Measurements from ENCODE around the gene DRAXIN. TPM values are rescaled to one million over a fixed set of nuclear protein-coding genes. Genes with fewer than 3 reads are reported as not detected.

DRAXIN gene
- total RNA-seq, 5 donors from 2014 or later (not counting 1 experiment from before 2014, with no cell fraction given): 0.18 to 2.0 (median 0.23) TPM

GRCh38 chr1:11671544-11672286 is 19.8 kb upstream of the DRAXIN start:
- DNase-seq (no peak), ATAC-seq (replicated peaks in 1 of 4) (no peak)
- ChIA-PET POLR2A (no interaction called here), CTCF (interaction anchor here in 1 of 2 donors (0.5 kb wide), 1 partner anchor 17 kb away, joined by 6 read pairs; the partner anchor contains the start of gene FBXO44)
- Histone ChIP-seq H3K4me3 (ENCODE audit: control insufficient read depth in 1 of 2, extremely low read depth in 1 of 2, low read length in 1 of 2) (no peak overlapping the region), H3K4me1 (ENCODE audit: control insufficient read depth in 1 of 2, extremely low read depth in 1 of 2, insufficient read depth in 2 of 2, low read length in 2 of 2) (no peaks in the 10 kb centered on the region), H3K27me3 (replicated peaks in 1 of 2; ENCODE audit: control insufficient read depth in 2 of 2, extremely low read depth in 1 of 2, insufficient read depth in 2 of 2, low read length in 1 of 2) (no peaks in the 10 kb centered on the region), H3K36me3 (ENCODE audit: control insufficient read depth in 2 of 2, extremely low read depth in 1 of 2, insufficient read depth in 1 of 2, low read length in 1 of 2) (peaks cover 11 to 42% of the 10 kb centered on the region in 2 donors), H3K9me3 (no peaks in the 10 kb centered on the region), H3K27ac (ENCODE audit: low read length) (no peak overlapping the region)
- Mint-ChIP-seq H3K4me1 (no peaks in the 10 kb centered on the region), H3K36me3 (peaks cover 22% of the 10 kb centered on the region), H3K27me3 (no peaks in the 10 kb centered on the region), H3K27ac (no peak overlapping the region), H3K4me3 (no peak overlapping the region), H3K9me3 (no peaks in the 10 kb centered on the region)
- WGBS (ENCODE audit: insufficient coverage): 100% methylated on average over 10 of the region's 14 CpGs

- no peak for DNase-seq
- Histone ChIP-seq H3K4me3 (ENCODE audit: control insufficient read depth in 1 of 2, extremely low read depth in 1 of 2, low read length in 1 of 2) (no peak overlapping the region), H3K9me3 (no peaks in the 10 kb centered on the region), H3K27me3 (replicated peaks in 1 of 2; ENCODE audit: control insufficient read depth in 2 of 2, extremely low read depth in 1 of 2, insufficient read depth in 2 of 2, low read length in 1 of 2) (no peaks in the 10 kb centered on the region), H3K27ac (ENCODE audit: low read length) (no peak overlapping the region), H3K4me1 (ENCODE audit: control insufficient read depth in 1 of 2, extremely low read depth in 1 of 2, insufficient read depth in 2 of 2, low read length in 2 of 2) (no peaks in the 10 kb centered on the region), H3K36me3 (ENCODE audit: control insufficient read depth in 2 of 2, extremely low read depth in 1 of 2, insufficient read depth in 1 of 2, low read length in 1 of 2) (peaks cover 12 to 42% of the 10 kb centered on the region in 2 donors)
- H3K9me3 Mint-ChIP-seq: no peaks in the 10 kb centered on the region
- 97% methylated on average over 12 of the region's 14 CpGs for WGBS (ENCODE audit: insufficient coverage)
- CTCF ChIA-PET: interaction anchor here in 1 of 2 donors (0.5 kb wide), 1 partner anchor 37 kb away, joined by 4 read pairs; no protein-coding TSS in a partner anchor
- no peak for ATAC-seq (replicated peaks in 1 of 4)
- H3K27me3 Mint-ChIP-seq: no peaks in the 10 kb centered on the region
- H3K27ac Mint-ChIP-seq: no peak overlapping the region
- POLR2A ChIA-PET: interaction anchor here in 1 of 2 donors (0.6 kb wide), 1 partner anchor 1723 kb away, joined by 5 read pairs; no protein-coding TSS in a partner anchor
- peaks cover 22% of the 10 kb centered on the region for H3K36me3 Mint-ChIP-seq
- H3K4me1 Mint-ChIP-seq: peaks cover 0 to 4% (median 0%) of the 10 kb centered on the region in 3 donors
- H3K4me3 Mint-ChIP-seq: no peak overlapping the region
Measured at GRCh38 chr1:11673089-11673769, 18.3 kb upstream of the DRAXIN start.

- 100% methylated on average over 10 of the region's 14 CpGs for WGBS (ENCODE audit: insufficient coverage)
- DNase-seq: no peak
Measured at GRCh38 chr1:11674488-11674887, 17.0 kb upstream of the DRAXIN start.

GRCh38 chr1:11675325-11675724 is 16.2 kb upstream of the DRAXIN start:
- no peaks in the 10 kb centered on the region for H3K27me3 ChIP-seq (replicated peaks in 1 of 2; ENCODE audit: control insufficient read depth in 2 of 2, extremely low read depth in 1 of 2, insufficient read depth in 2 of 2, low read length in 1 of 2)
- no peak for DNase-seq
- H3K4me1 ChIP-seq (ENCODE audit: control insufficient read depth in 1 of 2, extremely low read depth in 1 of 2, insufficient read depth in 2 of 2, low read length in 2 of 2): peaks cover 2 to 12% of the 10 kb centered on the region in 2 experiments
- ChIA-PET CTCF (no interaction called here), POLR2A (no interaction called here)
- WGBS (ENCODE audit: insufficient coverage): 70% methylated on average over 2 of the region's 10 CpGs
- H3K36me3 Mint-ChIP-seq: peaks cover 18% of the 10 kb centered on the region
- H3K4me3 Mint-ChIP-seq: no peak overlapping the region
- H3K27ac Mint-ChIP-seq: no peak overlapping the region
- ATAC-seq (replicated peaks in 1 of 4): no peak
- no peaks in the 10 kb centered on the region for H3K9me3 ChIP-seq
- H3K27me3 Mint-ChIP-seq: no peaks in the 10 kb centered on the region
- H3K27ac ChIP-seq (ENCODE audit: low read length): no peak overlapping the region
- no peak overlapping the region for H3K4me3 ChIP-seq (ENCODE audit: control insufficient read depth in 1 of 2, extremely low read depth in 1 of 2, low read length in 1 of 2)
- H3K36me3 ChIP-seq (ENCODE audit: control insufficient read depth in 2 of 2, extremely low read depth in 1 of 2, insufficient read depth in 1 of 2, low read length in 1 of 2): peaks cover 12 to 40% of the 10 kb centered on the region in 2 donors
- no peaks in the 10 kb centered on the region for H3K9me3 Mint-ChIP-seq
- H3K4me1 Mint-ChIP-seq: peaks cover 13 to 15% (median 15%) of the 10 kb centered on the region in 3 donors

More at GRCh38 chr1:11674488-11674887, 17.0 kb upstream of the DRAXIN start:
- Histone ChIP-seq H3K27ac (ENCODE audit: low read length) (no peak overlapping the region), H3K9me3 (no peaks in the 10 kb centered on the region), H3K4me1 (ENCODE audit: control insufficient read depth in 1 of 2, extremely low read depth in 1 of 2, insufficient read depth in 2 of 2, low read length in 2 of 2) (peaks cover 0 to 4% of the 10 kb centered on the region in 2 experiments), H3K4me3 (ENCODE audit: control insufficient read depth in 1 of 2, extremely low read depth in 1 of 2, low read length in 1 of 2) (no peak overlapping the region), H3K36me3 (ENCODE audit: control insufficient read depth in 2 of 2, extremely low read depth in 1 of 2, insufficient read depth in 1 of 2, low read length in 1 of 2) (peaks cover 12 to 42% of the 10 kb centered on the region in 2 donors), H3K27me3 (replicated peaks in 1 of 2; ENCODE audit: control insufficient read depth in 2 of 2, extremely low read depth in 1 of 2, insufficient read depth in 2 of 2, low read length in 1 of 2) (no peaks in the 10 kb centered on the region)
- ChIA-PET CTCF (interaction anchor here in 1 of 2 donors (0.5 kb wide), 1 partner anchor 10 kb away, joined by 4 read pairs; no protein-coding TSS in a partner anchor), POLR2A (no interaction called here)
- ATAC-seq (replicated peaks in 1 of 4): no peak
- Mint-ChIP-seq H3K4me1 (peaks cover 9 to 12% (median 10%) of the 10 kb centered on the region in 3 donors), H3K4me3 (no peak overlapping the region), H3K36me3 (peaks cover 18% of the 10 kb centered on the region), H3K9me3 (no peaks in the 10 kb centered on the region), H3K27me3 (no peaks in the 10 kb centered on the region), H3K27ac (no peak overlapping the region)

- Histone ChIP-seq H3K4me1 (ENCODE audit: control insufficient read depth in 1 of 2, extremely low read depth in 1 of 2, insufficient read depth in 2 of 2, low read length in 2 of 2) (peaks cover 2 to 19% of the 10 kb centered on the region in 2 experiments), H3K4me3 (ENCODE audit: control insufficient read depth in 1 of 2, extremely low read depth in 1 of 2, low read length in 1 of 2) (no peak overlapping the region), H3K36me3 (ENCODE audit: control insufficient read depth in 2 of 2, extremely low read depth in 1 of 2, insufficient read depth in 1 of 2, low read length in 1 of 2) (peaks cover 12 to 35% of the 10 kb centered on the region in 2 donors), H3K9me3 (no peaks in the 10 kb centered on the region), H3K27ac (ENCODE audit: low read length) (no peak overlapping the region), H3K27me3 (replicated peaks in 1 of 2; ENCODE audit: control insufficient read depth in 2 of 2, extremely low read depth in 1 of 2, insufficient read depth in 2 of 2, low read length in 1 of 2) (no peaks in the 10 kb centered on the region)
- Mint-ChIP-seq H3K27ac (no peak overlapping the region), H3K9me3 (no peaks in the 10 kb centered on the region), H3K4me1 (peaks cover 13 to 18% (median 16%) of the 10 kb centered on the region in 3 donors), H3K36me3 (peaks cover 18% of the 10 kb centered on the region), H3K27me3 (no peaks in the 10 kb centered on the region), H3K4me3 (no peak overlapping the region)
- ChIA-PET POLR2A (no interaction called here), CTCF (interaction anchor here in 1 of 2 donors (0.7 kb wide), 1 partner anchor 24 kb away, joined by 3 read pairs; no protein-coding TSS in a partner anchor)
- DNase-seq: no peak
- no peak for ATAC-seq (replicated peaks in 1 of 4)
- WGBS (ENCODE audit: insufficient coverage): 96% methylated on average over 5 of the region's 10 CpGs
Measured at GRCh38 chr1:11676386-11677103, 15.0 kb upstream of the DRAXIN start.

- no peak overlapping the region for H3K27ac ChIP-seq (ENCODE audit: low read length)
- peaks cover 18 to 23% (median 19%) of the 10 kb centered on the region in 3 donors for H3K4me1 Mint-ChIP-seq
- peaks cover 0 to 4% of the 10 kb centered on the region in 2 experiments for H3K27me3 ChIP-seq (replicated peaks in 1 of 2; ENCODE audit: control insufficient read depth in 2 of 2, extremely low read depth in 1 of 2, insufficient read depth in 2 of 2, low read length in 1 of 2)
- WGBS (ENCODE audit: insufficient coverage): no CpG with 5 or more reads among the region's 2 CpGs
- H3K36me3 Mint-ChIP-seq: peaks cover 15% of the 10 kb centered on the region
- ATAC-seq (replicated peaks in 1 of 4): no peak
- CTCF ChIA-PET: no interaction called here
- H3K4me1 ChIP-seq (ENCODE audit: control insufficient read depth in 1 of 2, extremely low read depth in 1 of 2, insufficient read depth in 2 of 2, low read length in 2 of 2): peaks cover 2 to 24% of the 10 kb centered on the region in 2 experiments
- peak overlapping the region in 2 of 3 donors; percentile 16 to 21 for H3K4me3 Mint-ChIP-seq
- no peak overlapping the region for H3K4me3 ChIP-seq (ENCODE audit: control insufficient read depth in 1 of 2, extremely low read depth in 1 of 2, low read length in 1 of 2)
- no peak overlapping the region for H3K27ac Mint-ChIP-seq
- no peak for DNase-seq
- no peaks in the 10 kb centered on the region for H3K27me3 Mint-ChIP-seq
- POLR2A ChIA-PET: no interaction called here
- H3K9me3 ChIP-seq: no peaks in the 10 kb centered on the region
- peaks cover 12 to 28% of the 10 kb centered on the region in 2 donors for H3K36me3 ChIP-seq (ENCODE audit: control insufficient read depth in 2 of 2, extremely low read depth in 1 of 2, insufficient read depth in 1 of 2, low read length in 1 of 2)
- no peaks in the 10 kb centered on the region for H3K9me3 Mint-ChIP-seq
Measured at GRCh38 chr1:11678442-11678841, 13.1 kb upstream of the DRAXIN start.
